Measurements from ENCODE around the gene SNTG2.

The SNTG2 gene

GRCh38 chr2:1256632-1257324 is 306.1 kb downstream of the SNTG2 start:
- TF ChIP-seq CTCF (IDR thresholded peaks at IDR 0.05; ENCODE audit: low read depth, low read length): no peak
- DNase-seq (ENCODE audit: extremely low read depth, low read depth): no peak

- DNase-seq (ENCODE audit: extremely low read depth, low read depth): no peak
- no peak for TF ChIP-seq CTCF (IDR thresholded peaks at IDR 0.05; ENCODE audit: low read depth, low read length)
Observed at GRCh38 chr2:1257334-1257733, 306.7 kb downstream of the SNTG2 start.

- TF ChIP-seq CTCF (IDR thresholded peaks at IDR 0.05; ENCODE audit: low read depth, low read length): no peak
- no peak for DNase-seq (ENCODE audit: extremely low read depth, low read depth)
Observed at GRCh38 chr2:1259746-1260145, 309.1 kb downstream of the SNTG2 start.

GRCh38 chr2:1262609-1263008 is 312.0 kb downstream of the SNTG2 start:
- TF ChIP-seq CTCF (IDR thresholded peaks at IDR 0.05; ENCODE audit: low read depth, low read length): no peak
- no peak for DNase-seq (ENCODE audit: extremely low read depth, low read depth)

GRCh38 chr2:1265454-1265853 is 314.8 kb downstream of the SNTG2 start:
- TF ChIP-seq CTCF (IDR thresholded peaks at IDR 0.05; ENCODE audit: low read depth, low read length): no peak
- no peak for DNase-seq (ENCODE audit: extremely low read depth, low read depth)

GRCh38 chr2:1266351-1266750 is 315.7 kb downstream of the SNTG2 start:
- no peak for DNase-seq (ENCODE audit: extremely low read depth, low read depth)
- no peak for TF ChIP-seq CTCF (IDR thresholded peaks at IDR 0.05; ENCODE audit: low read depth, low read length)

- DNase-seq (ENCODE audit: extremely low read depth, low read depth): no peak
- no peak for TF ChIP-seq CTCF (IDR thresholded peaks at IDR 0.05; ENCODE audit: low read depth, low read length)
Observed at GRCh38 chr2:1268034-1268433, 317.4 kb downstream of the SNTG2 start.
